Measurements from ENCODE around the gene CLIC1.

The CLIC1 gene

DNA sequence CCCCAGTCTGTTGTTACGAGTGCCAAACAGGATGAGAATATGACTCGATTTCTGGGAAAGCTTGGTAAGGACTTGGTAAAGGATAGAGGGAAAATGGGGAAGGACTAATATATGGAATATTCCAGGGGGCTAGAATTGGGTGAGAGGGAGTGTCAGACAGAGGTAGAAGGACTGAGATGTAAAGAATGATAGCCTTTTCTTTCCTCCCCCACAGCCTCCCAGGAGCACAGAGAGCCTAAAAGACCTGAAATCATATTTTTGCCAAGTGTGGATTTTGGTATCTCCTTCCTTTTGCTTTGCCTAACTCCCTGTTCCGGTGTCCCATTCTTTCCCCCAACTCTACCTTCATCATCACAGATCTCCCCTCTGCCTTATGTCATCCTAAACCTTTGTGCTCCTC is 6.6 kb upstream of the CLIC1 start:
- TF ChIP-seq, protein P1, sequence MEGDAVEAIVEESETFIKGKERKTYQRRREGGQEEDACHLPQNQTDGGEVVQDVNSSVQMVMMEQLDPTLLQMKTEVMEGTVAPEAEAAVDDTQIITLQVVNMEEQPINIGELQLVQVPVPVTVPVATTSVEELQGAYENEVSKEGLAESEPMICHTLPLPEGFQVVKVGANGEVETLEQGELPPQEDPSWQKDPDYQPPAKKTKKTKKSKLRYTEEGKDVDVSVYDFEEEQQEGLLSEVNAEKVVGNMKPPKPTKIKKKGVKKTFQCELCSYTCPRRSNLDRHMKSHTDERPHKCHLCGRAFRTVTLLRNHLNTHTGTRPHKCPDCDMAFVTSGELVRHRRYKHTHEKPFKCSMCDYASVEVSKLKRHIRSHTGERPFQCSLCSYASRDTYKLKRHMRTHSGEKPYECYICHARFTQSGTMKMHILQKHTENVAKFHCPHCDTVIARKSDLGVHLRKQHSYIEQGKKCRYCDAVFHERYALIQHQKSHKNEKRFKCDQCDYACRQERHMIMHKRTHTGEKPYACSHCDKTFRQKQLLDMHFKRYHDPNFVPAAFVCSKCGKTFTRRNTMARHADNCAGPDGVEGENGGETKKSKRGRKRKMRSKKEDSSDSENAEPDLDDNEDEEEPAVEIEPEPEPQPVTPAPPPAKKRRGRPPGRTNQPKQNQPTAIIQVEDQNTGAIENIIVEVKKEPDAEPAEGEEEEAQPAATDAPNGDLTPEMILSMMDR (IDR thresholded peaks at IDR 0.05; ENCODE audit: low read depth, low read length): no peak
- H3K4me3 ChIP-seq (ENCODE audit: low read depth, low read length): no peak overlapping the region

DNA sequence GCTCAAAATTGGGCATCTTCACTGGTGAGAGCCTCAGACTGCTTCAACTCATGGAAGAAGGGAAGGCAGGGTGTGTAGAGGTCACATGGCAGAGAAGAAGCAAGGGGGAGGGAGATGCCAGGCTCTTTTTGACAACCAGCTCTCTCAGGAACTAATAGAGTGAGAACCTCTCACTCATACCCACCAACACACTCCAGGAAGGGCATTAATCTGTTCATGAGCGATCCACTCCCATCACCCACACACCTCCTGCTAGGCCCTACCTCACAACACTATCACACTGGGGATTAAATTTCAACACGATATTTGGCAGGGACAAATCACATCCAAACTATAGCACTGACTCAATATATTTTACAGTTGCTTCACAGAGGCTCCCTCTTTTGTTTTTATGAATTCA is 5.5 kb upstream of the CLIC1 start:
- TF ChIP-seq, protein P1 (IDR thresholded peaks at IDR 0.05; ENCODE audit: low read depth, low read length): no peak
- no peak overlapping the region for H3K4me3 ChIP-seq (ENCODE audit: low read depth, low read length)

DNA sequence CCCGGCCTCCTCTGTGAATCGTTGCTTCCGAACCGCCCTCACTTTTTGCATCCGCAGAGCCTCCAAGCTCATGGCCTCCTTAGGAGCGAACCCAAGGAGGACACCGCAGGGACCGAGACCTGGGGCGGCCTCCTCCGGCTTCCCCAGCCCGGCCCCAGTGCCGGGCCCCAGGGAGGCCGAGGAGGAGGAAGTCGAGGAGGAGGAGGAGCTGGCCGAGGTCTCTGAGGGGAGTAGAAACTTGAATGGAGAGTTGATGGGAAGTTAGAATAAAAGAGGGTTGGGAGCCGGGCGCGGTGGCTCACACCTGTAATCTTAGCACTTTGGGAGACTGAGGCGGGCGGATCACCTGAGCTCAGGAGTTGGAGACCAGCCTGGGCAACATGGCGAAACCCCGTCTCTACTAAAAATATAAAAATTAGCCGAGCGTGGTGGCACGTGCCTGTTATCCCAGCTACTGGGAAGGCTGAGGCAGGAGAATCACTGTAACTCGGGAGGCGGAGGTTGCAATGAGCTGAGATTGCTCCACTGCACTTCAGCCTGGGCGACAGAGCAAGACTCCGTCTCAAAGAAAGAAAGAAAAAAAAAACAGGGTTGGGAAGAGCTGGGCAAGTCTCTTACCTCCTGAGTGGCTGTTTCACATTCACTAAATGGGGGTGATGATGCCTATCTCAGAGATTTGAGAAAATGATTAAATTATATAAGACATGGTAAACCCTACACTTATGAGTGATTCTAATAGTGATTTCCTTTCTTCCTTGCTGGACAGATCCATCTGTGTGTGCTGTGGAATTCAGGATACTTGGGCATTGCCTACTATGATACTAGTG is 4.3 kb upstream of the CLIC1 start:
- TF ChIP-seq, protein P1 (IDR thresholded peaks at IDR 0.05; ENCODE audit: low read depth, low read length): no peak
- peak overlapping the region; percentile 83 for H3K4me3 ChIP-seq (ENCODE audit: low read depth, low read length)

DNA sequence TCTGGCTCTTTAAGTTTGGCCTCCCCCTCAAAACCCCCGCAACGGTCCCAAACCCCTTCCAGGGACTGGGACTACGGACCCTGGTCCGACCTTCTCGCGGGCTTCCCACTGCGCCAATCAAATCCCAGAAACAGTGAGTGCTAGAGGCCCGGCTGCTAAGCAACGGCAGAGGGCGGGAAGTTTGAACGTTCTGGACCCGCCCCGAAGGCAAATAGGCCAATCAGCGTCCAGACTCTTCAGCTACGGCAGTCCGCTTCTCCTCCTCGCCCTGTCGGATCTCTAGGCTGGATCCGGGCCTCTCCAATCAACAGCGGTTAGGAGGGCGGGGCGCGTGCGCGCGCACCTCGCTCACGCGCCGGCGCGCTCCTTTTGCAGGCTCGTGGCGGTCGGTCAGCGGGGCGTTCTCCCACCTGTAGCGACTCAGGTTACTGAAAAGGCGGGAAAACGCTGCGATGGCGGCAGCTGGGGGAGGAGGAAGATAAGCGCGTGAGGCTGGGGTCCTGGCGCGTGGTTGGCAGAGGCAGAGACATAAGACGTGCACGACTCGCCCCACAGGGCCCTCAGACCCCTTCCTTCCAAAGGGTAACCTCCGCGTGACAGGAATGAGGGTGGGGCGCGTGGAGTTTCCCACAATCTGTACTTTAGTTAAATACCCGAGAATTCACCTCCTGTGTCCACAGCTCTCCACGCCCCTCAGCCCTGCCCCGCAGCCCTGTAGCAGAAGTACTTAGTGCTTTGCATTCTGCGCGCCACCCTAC is 3.5 kb upstream of the CLIC1 start, which contains the start of gene MSH5:
Gene MSH5, plus strand, starts transcription at position 367 of the 758 bp plus-strand sequence. CDS start 462 bp downstream, outside the sequence.
- TF ChIP-seq, protein P1 (IDR thresholded peaks at IDR 0.05; ENCODE audit: low read depth, low read length): no peak
- peak within 1 kb of the TSS; percentile 83 for H3K4me3 ChIP-seq (ENCODE audit: low read depth, low read length)

DNA sequence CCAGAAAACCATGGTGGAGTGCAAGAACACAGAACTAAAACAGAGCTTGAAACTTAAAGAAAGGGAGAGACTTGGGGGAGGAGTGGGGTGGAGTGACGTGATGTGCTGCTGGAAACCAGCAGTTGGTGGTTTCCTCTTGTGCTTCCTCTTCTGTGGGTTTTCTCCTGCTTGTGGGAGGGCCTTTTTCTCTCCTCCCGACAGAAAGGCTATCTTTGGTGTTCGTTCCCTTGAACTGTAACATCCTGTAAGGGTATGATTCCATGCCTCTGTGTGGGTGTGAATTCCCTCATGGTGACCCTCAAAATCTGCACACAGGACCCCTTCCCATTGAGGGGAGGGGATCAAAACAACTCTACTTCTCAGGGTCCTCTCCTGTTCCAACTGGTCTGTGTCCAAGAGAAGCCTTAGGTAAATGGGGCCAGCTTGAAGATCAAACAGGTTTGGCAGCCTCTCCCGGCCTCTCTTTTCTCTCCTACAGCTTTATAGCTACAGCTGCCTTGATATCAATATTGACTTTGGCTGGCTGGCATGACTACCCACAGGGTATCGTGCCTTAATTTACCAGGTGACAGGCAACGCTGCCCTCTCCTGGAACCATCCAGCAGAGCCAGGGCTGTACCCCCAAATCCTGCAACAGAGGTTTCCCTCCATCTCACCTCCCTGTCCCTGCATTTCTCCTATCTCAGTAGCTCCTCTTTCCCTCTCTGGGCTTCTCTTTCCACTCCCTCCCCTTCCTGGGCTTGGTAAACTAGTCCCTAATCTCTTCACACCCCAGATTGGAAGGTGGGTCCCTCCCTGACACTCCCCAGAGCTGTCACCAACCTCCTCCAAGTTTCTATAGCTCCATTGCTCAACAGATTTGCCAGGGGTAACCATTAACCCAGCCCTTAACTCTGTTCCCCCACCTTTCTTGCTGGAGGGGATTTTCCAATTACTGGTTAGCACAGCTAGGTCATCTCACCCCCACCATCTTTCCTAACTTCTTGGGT is 2.0 kb upstream of the CLIC1 start:
- peak overlapping the region; percentile 30; the same call in 1 of the 2 replicates for H3K4me3 ChIP-seq (ENCODE audit: low read depth, low read length)
- TF ChIP-seq, protein P1 (IDR thresholded peaks at IDR 0.05; ENCODE audit: low read depth, low read length): no peak

DNA sequence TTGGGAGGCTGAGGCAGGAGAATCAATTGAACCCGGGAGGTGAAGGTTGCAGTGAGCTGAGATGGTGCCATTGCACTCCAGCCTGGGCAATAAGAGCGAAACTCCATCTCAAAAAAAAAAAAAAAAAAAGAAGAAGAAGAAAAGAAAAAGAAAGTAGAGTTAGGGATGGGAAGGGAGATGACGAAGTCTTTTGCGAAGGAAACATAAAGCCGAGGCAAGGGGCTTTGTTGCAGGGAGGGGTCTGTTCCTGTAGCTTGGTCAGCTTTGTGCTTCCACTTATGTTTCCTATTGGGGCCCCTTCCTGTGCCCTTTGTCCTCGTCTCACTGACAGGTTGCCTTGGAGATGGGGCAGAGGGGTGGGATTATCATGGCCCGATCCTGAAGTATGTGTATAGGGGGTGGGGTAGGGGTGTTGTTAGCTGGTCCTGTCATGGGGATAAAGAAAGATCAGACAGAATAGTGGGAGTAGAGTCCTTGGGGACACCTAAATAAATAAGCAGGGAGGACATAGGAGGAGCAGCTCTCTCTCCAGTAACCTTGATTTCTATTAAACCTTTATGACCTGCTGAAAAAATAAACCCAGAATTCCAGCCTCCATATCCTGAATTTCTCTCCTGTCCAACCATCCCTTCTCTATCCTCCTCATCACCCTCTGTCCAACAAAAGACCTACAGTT is 1.1 kb upstream of the CLIC1 start:
- H3K4me3 ChIP-seq (ENCODE audit: low read depth, low read length): no peak overlapping the region
- TF ChIP-seq, protein P1 (IDR thresholded peaks at IDR 0.05; ENCODE audit: low read depth, low read length): no peak
